NB4 (cell line): Measurements from ENCODE around the gene NRXN3.

Experiments
- CTCF ChIP-seq: IDR thresholded peaks from one replicate; pipeline ENCODE4 v1.5.1; 2012; ENCODE audit warnings: low read depth, low read length
- MAX ChIP-seq: IDR thresholded peaks from 2 replicates; pipeline ENCODE4 v1.6.1; 2011; ENCODE audit warnings: low read depth, low read length
- MYC ChIP-seq: IDR thresholded peaks from 2 replicates; pipeline ENCODE4 v1.6.1; 2011; ENCODE audit warnings: low read depth, low read length
- POLR2A ChIP-seq: IDR thresholded peaks from 2 replicates; pipeline ENCODE4 v1.6.1; 2011; ENCODE audit warnings: mild to moderate bottlenecking; ENCODE audit not compliant: insufficient read length; ENCODE audit errors: extremely low read depth

- no peak for TF ChIP-seq CTCF
- TF ChIP-seq MAX = no peak
- no peak for TF ChIP-seq POLR2A
- no peak for TF ChIP-seq MYC
Observed at GRCh38 chr14:78921856-78922255, 751.7 kb downstream of the NRXN3 start.
